ENCODE measurements around the gene EPHB1.

The EPHB1 gene

GRCh38 chr3:135268941-135269532, 474.0 kb downstream of the EPHB1 start:
- Histone ChIP-seq H3K36me3 (replicated peaks) (no peaks in the 10 kb centered on the region), H3K27me3 (replicated peaks) (no peaks in the 10 kb centered on the region), H3K4me3 (ENCODE audit: low read depth, low read length) (no peak overlapping the region), H3K27ac (no peak overlapping the region)
- in situ Hi-C loops (cut with HindIII; ENCODE audit: low pct_ligation_motif_present, low sequenced_read_pairs) = no loop called here
- no peak for DNase-seq
- no peak for TF ChIP-seq CTCF (IDR thresholded peaks at IDR 0.05; ENCODE audit: low read depth, low read length, missing control alignments)

DNA sequence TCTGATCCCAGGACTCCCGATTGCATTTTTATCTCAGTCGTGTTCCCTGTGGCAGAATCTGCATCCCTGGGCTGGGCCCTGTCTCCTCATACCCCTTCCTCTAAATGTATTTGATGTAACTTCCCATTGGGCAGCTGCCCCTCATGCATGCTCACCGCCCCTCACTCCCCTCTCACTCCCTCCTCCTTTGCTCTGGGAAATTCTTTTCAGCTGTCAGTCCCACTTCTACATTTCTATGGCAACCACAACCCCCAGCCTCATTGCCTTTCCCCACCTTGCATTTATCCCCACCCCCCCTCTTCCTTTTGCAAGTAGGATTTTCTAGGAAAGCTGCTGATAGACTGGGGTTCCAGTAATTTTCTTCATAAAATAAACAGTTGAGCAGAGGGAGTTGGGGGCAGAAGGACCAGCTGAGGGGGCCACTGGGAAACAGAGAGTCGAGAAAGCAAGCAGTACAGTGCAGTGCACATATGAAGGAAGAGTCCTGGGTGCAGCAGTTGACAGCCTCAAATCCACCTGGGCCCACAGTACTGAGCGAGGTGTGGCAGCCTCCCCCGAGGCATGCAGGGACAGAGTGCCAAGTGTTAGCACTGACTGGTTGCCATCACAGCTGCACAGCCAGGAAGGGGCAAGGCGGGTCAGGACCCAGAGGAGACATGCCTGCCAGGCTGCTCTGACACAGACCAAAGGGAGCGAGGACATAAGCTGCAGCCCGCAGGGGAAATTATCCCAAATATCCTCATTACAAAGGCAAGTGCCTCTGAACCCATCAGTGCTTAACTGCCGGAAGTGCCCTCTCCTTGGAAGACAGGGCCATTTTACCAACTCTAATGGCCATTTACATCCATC, 476.3 kb downstream of the EPHB1 start:
- Histone ChIP-seq H3K36me3 (replicated peaks) (no peaks in the 10 kb centered on the region), H3K4me3 (ENCODE audit: low read depth, low read length) (no peak overlapping the region), H3K27ac (no peak overlapping the region), H3K27me3 (replicated peaks) (no peaks in the 10 kb centered on the region)
- no peak for TF ChIP-seq CTCF (IDR thresholded peaks at IDR 0.05; ENCODE audit: low read depth, low read length, missing control alignments)
- DNase-seq = no peak
- in situ Hi-C loops (cut with HindIII; ENCODE audit: low pct_ligation_motif_present, low sequenced_read_pairs) = no loop called here

DNA sequence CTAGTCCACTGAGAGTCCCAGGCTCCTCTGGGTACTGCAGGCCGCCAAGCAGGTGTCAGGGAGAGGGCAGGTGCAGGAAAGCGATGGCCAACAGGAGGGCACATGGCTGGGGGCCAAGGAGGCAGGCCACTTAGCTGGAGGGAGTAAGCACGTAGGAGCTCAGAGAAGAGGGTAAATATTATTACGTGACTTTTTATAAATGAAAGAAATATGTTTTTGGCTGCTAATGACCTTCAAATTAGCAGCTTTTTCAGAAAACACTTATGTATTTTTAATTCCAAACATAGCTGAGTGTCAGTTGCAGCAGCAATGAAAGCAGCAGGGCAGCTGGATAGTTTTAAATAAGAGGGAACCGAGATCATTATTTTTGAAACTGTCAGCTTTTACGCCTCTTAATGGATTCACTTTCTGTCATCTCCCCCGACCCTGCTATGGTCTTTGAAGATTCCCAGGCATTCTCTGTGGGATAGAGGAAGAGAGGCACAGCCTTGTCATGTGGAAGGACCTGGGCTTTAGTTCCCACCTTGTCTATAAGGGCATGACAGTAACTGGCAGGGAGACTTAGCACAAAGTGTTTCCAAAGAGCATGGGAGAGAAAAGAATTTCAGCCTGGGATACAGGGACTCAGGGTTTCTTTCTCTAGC, 477.1 kb downstream of the EPHB1 start:
- H3K27me3 ChIP-seq (replicated peaks) = no peaks in the 10 kb centered on the region
- H3K4me3 ChIP-seq (ENCODE audit: low read depth, low read length) = no peak overlapping the region
- in situ Hi-C loops (cut with HindIII; ENCODE audit: low pct_ligation_motif_present, low sequenced_read_pairs) = no loop called here
- no peak for TF ChIP-seq CTCF (IDR thresholded peaks at IDR 0.05; ENCODE audit: low read depth, low read length, missing control alignments)
- no peaks in the 10 kb centered on the region for H3K36me3 ChIP-seq (replicated peaks)
- DNase-seq = no peak
- no peak overlapping the region for H3K27ac ChIP-seq

DNA sequence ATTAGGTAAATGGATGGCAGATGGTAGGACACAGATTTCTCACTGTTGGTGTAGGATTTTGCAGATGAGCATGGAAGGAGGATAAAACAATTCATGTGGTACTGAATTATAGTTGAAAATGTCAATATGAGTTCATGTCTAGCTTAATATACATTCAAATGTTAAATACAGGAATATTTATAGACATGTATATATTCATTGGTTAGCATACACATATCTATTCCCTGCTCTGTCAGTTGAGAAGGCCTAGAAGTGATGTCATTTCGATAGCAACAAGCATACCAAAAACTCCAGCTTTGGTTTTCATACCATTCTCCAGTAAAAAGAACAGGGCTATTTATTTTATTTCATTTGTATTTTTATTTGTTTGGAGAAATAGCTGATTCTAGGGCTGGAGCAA, 497.1 kb downstream of the EPHB1 start:
- TF ChIP-seq CTCF (IDR thresholded peaks at IDR 0.05; ENCODE audit: low read depth, low read length, missing control alignments) = no peak
- in situ Hi-C loops (cut with HindIII; ENCODE audit: low pct_ligation_motif_present, low sequenced_read_pairs) = no loop called here
- no peaks in the 10 kb centered on the region for H3K27me3 ChIP-seq (replicated peaks)
- H3K4me3 ChIP-seq (ENCODE audit: low read depth, low read length) = no peak overlapping the region
- no peaks in the 10 kb centered on the region for H3K36me3 ChIP-seq (replicated peaks)
- DNase-seq = no peak
- H3K27ac ChIP-seq = no peak overlapping the region

DNA sequence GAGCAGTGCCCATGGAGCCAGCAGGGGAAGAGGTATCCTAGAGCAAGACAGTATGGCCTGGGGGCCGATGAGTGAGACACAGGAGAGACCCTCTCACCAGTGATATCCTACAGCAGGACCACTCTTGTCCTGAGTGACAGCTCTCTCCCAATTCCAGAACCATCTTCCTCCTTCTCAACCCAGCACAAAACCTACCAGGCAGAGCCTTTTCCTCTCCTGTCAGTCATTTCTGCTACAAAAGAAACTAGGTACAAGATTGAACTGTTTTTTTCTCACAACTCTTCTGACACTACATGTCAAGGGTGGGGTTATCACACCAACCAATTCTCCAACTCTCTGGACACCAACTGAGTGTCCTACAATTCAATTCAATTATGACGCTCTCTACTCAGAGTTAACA, 506.6 kb downstream of the EPHB1 start:
- Histone ChIP-seq H3K27me3 (replicated peaks) (no peaks in the 10 kb centered on the region), H3K36me3 (replicated peaks) (no peaks in the 10 kb centered on the region), H3K27ac (no peak overlapping the region), H3K4me3 (ENCODE audit: low read depth, low read length) (no peak overlapping the region)
- in situ Hi-C loops (cut with HindIII; ENCODE audit: low pct_ligation_motif_present, low sequenced_read_pairs) = no loop called here
- no peak for DNase-seq
- TF ChIP-seq CTCF (IDR thresholded peaks at IDR 0.05; ENCODE audit: low read depth, low read length, missing control alignments) = no peak

All from brain microvascular endothelial cell (primary cell).